22Rv1 (cell line): ENCODE measurements around the gene KIF23.

Experiments
- ZFX ChIP-seq: fragments of 450-650 bp; IDR thresholded peaks from 2 replicates; pipeline ENCODE4 v1.6.1; 2017; ENCODE audit warnings: antibody characterized with exemption, borderline replicate concordance
- TF ChIP-seq, protein P1 (sequence below): fragments of 450-650 bp; IDR thresholded peaks from 2 replicates; pipeline ENCODE4 v1.5.1; 2017; ENCODE audit warnings: mild to moderate bottlenecking

- TF ChIP-seq, protein P1, sequence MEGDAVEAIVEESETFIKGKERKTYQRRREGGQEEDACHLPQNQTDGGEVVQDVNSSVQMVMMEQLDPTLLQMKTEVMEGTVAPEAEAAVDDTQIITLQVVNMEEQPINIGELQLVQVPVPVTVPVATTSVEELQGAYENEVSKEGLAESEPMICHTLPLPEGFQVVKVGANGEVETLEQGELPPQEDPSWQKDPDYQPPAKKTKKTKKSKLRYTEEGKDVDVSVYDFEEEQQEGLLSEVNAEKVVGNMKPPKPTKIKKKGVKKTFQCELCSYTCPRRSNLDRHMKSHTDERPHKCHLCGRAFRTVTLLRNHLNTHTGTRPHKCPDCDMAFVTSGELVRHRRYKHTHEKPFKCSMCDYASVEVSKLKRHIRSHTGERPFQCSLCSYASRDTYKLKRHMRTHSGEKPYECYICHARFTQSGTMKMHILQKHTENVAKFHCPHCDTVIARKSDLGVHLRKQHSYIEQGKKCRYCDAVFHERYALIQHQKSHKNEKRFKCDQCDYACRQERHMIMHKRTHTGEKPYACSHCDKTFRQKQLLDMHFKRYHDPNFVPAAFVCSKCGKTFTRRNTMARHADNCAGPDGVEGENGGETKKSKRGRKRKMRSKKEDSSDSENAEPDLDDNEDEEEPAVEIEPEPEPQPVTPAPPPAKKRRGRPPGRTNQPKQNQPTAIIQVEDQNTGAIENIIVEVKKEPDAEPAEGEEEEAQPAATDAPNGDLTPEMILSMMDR = peak; percentile 95
- no peak for TF ChIP-seq ZFX
Measured at GRCh38 chr15:69478259-69478781, 64.2 kb downstream of the KIF23 start.
